ENCODE results near the gene ARID3B. TPM values are rescaled to one million over a fixed set of nuclear protein-coding genes. Genes with fewer than 3 reads are reported as not detected.

The ARID3B gene
- total RNA-seq, 1 donor from 2014 or later: 31.5 TPM

- Histone ChIP-seq H3K9me3 (ENCODE audit: low read depth) (no peaks in the 10 kb centered on the region), H3K4me1 (peaks cover 18% of the 10 kb centered on the region), H2AFZ (replicated peaks) (no peak overlapping the region), H3K27ac (no peak overlapping the region), H3K4me2 (no peak overlapping the region), H3K27me3 (no peaks in the 10 kb centered on the region), H3K79me2 (ENCODE audit: low read depth) (peaks cover 98% of the 10 kb centered on the region), H3K36me3 (peaks cover 16% of the 10 kb centered on the region), H3F3A (ENCODE audit: low read depth) (peaks cover 12% of the 10 kb centered on the region), H4K20me1 (ENCODE audit: low read depth) (peaks cover 88% of the 10 kb centered on the region), H3K9ac (no peak overlapping the region), H3K4me3 (no peak overlapping the region)
- Mint-ChIP-seq H3K4me3 (no peak overlapping the region), H3K27ac (peak overlapping the region; percentile 83), H3K36me3 (peaks cover 29% of the 10 kb centered on the region), H3K9me3 (no peaks in the 10 kb centered on the region), H3K27me3 (ENCODE audit: insufficient read depth, low read depth) (peaks cover 2% of the 10 kb centered on the region), H3K4me1 (peaks cover 64% of the 10 kb centered on the region)
- no peak for TF ChIP-seq EZH2 (IDR thresholded peaks at IDR 0.05)
- no peak for TF ChIP-seq CTCF (IDR thresholded peaks at IDR 0.05)
- TF ChIP-seq EZH2phosphoT487 (IDR thresholded peaks at IDR 0.05): no peak
- no peak for DNase-seq (ENCODE audit: low spot score)
These were observed 5.0 kb downstream of the ARID3B start for GRCh38 chr15:74545776-74546656.

- peaks cover 4% of the 10 kb centered on the region for H3F3A ChIP-seq (ENCODE audit: low read depth)
- no peaks in the 10 kb centered on the region for H3K27me3 ChIP-seq
- H3K9me3 ChIP-seq (ENCODE audit: low read depth): no peaks in the 10 kb centered on the region
- peaks cover 21% of the 10 kb centered on the region for H3K36me3 ChIP-seq
- no peak overlapping the region for H3K4me3 ChIP-seq
- Mint-ChIP-seq H3K27ac (no peak overlapping the region), H3K4me3 (no peak overlapping the region), H3K27me3 (ENCODE audit: insufficient read depth, low read depth) (no peaks in the 10 kb centered on the region), H3K36me3 (peaks cover 37% of the 10 kb centered on the region), H3K9me3 (no peaks in the 10 kb centered on the region), H3K4me1 (peaks cover 54% of the 10 kb centered on the region)
- peaks cover 98% of the 10 kb centered on the region for H3K79me2 ChIP-seq (ENCODE audit: low read depth)
- no peak for DNase-seq (ENCODE audit: low spot score)
- H2AFZ ChIP-seq (replicated peaks): no peak overlapping the region
- no peak overlapping the region for H3K4me2 ChIP-seq
- no peak overlapping the region for H3K27ac ChIP-seq
- H3K9ac ChIP-seq: no peak overlapping the region
- H3K4me1 ChIP-seq: peaks cover 12% of the 10 kb centered on the region
- no peak for TF ChIP-seq EZH2phosphoT487 (IDR thresholded peaks at IDR 0.05)
- TF ChIP-seq EZH2 (IDR thresholded peaks at IDR 0.05): no peak
- no peak for TF ChIP-seq CTCF (IDR thresholded peaks at IDR 0.05)
- peaks cover 95% of the 10 kb centered on the region for H4K20me1 ChIP-seq (ENCODE audit: low read depth)
These were observed 6.6 kb downstream of the ARID3B start for GRCh38 chr15:74547616-74548015.

- peaks cover 24% of the 10 kb centered on the region for H3K36me3 ChIP-seq
- no peaks in the 10 kb centered on the region for H3K9me3 ChIP-seq (ENCODE audit: low read depth)
- TF ChIP-seq EZH2phosphoT487 (IDR thresholded peaks at IDR 0.05) (no peak), CTCF (IDR thresholded peaks at IDR 0.05) (no peak), EZH2 (IDR thresholded peaks at IDR 0.05) (no peak)
- H3K4me1 ChIP-seq: peaks cover 6% of the 10 kb centered on the region
- DNase-seq (ENCODE audit: low spot score): no peak
- H4K20me1 ChIP-seq (ENCODE audit: low read depth): peaks cover 95% of the 10 kb centered on the region
- H3K27me3 ChIP-seq: no peaks in the 10 kb centered on the region
- H3K27ac Mint-ChIP-seq: peak overlapping the region; percentile 92
- H3K4me3 Mint-ChIP-seq: peak overlapping the region; percentile 49
- peaks cover 98% of the 10 kb centered on the region for H3K79me2 ChIP-seq (ENCODE audit: low read depth)
- H3K27me3 Mint-ChIP-seq (ENCODE audit: insufficient read depth, low read depth): no peaks in the 10 kb centered on the region
- H2AFZ ChIP-seq (replicated peaks): no peak overlapping the region
- no peak overlapping the region for H3K27ac ChIP-seq
- H3K4me3 ChIP-seq: no peak overlapping the region
- H3K36me3 Mint-ChIP-seq: peaks cover 40% of the 10 kb centered on the region
- no peak overlapping the region for H3K4me2 ChIP-seq
- H3K9me3 Mint-ChIP-seq: no peaks in the 10 kb centered on the region
- H3F3A ChIP-seq (ENCODE audit: low read depth): peaks cover 4% of the 10 kb centered on the region
- peaks cover 48% of the 10 kb centered on the region for H3K4me1 Mint-ChIP-seq
- H3K9ac ChIP-seq: no peak overlapping the region
These were observed 7.2 kb downstream of the ARID3B start for GRCh38 chr15:74548241-74548640.
